HG03432 (cell line): Measurements from ENCODE around the gene ALKBH6.
"Not testable (repeated sequence)": the region's sequence is repeated elsewhere in the genome, so short reads cannot be mapped to it uniquely, and the experiment has no call there.

ENCODE experiments used
- ATAC-seq: cut with Tn5 transposase; IDR thresholded peaks from one replicate; pipeline ENCODE4 v1.9.1; 2021; ENCODE audit warnings: mild to moderate bottlenecking, moderate library complexity; ENCODE audit not compliant: unreplicated experiment

The ALKBH6 gene

GRCh38 chr19:36014012-36014924 lies at the start of gene ALKBH6:
Gene ALKBH6, minus strand, starts transcription at chr19:36014213. Its CDS starts 816 bp downstream, at chr19:36013397.
- ATAC-seq = peak; percentile 94

- no peak for ATAC-seq
These were observed 47.4 kb upstream of the ALKBH6 start for GRCh38 chr19:36061367-36061766.

- no peak for ATAC-seq
These were observed 46.4 kb upstream of the ALKBH6 start for GRCh38 chr19:36060430-36060829.

GRCh38 chr19:36059180-36059910 lies 45.3 kb upstream of the ALKBH6 start:
- ATAC-seq = no peak

GRCh38 chr19:36058481-36059179 lies 44.6 kb upstream of the ALKBH6 start:
- no peak for ATAC-seq

GRCh38 chr19:36054733-36055686 lies 41.0 kb upstream of the ALKBH6 start, which contains the start of gene WDR62:
Gene WDR62, plus strand, starts transcription at chr19:36054897. Its CDS starts 75 bp downstream, at chr19:36054972.
- ATAC-seq = peak; percentile 72

GRCh38 chr19:36054119-36054732 lies 40.2 kb upstream of the ALKBH6 start, which contains the start of gene THAP8:
Gene THAP8, minus strand, starts transcription at chr19:36054285. Its CDS starts 68 bp downstream, at chr19:36054217.
- peak; percentile 82 for ATAC-seq

GRCh38 chr19:36051637-36052036 lies 37.6 kb upstream of the ALKBH6 start:
- ATAC-seq = no peak

- ATAC-seq = no peak
These were observed 37.2 kb upstream of the ALKBH6 start for GRCh38 chr19:36051236-36051635.

- ATAC-seq = no peak
These were observed 35.2 kb upstream of the ALKBH6 start for GRCh38 chr19:36049080-36049698.

GRCh38 chr19:36047835-36048234 lies 33.8 kb upstream of the ALKBH6 start:
- no peak for ATAC-seq

GRCh38 chr19:36046443-36047050 lies 32.5 kb upstream of the ALKBH6 start:
- ATAC-seq = no peak

GRCh38 chr19:36043952-36044351 lies 29.9 kb upstream of the ALKBH6 start:
- ATAC-seq = no peak

- no peak for ATAC-seq
These were observed 27.8 kb upstream of the ALKBH6 start for GRCh38 chr19:36041831-36042230.

GRCh38 chr19:36041092-36041491 lies 27.1 kb upstream of the ALKBH6 start:
- ATAC-seq = not testable (repeated sequence)

GRCh38 chr19:36040495-36040894 lies 26.5 kb upstream of the ALKBH6 start:
- no peak for ATAC-seq

- no peak for ATAC-seq
These were observed 18.5 kb upstream of the ALKBH6 start, which contains the start of gene CLIP3 for GRCh38 chr19:36032251-36033104. Gene CLIP3, minus strand, starts transcription at chr19:36032873. Its CDS starts 516 bp downstream, at chr19:36032357.

GRCh38 chr19:36031308-36031707 lies 17.3 kb upstream of the ALKBH6 start:
- ATAC-seq = no peak
